ENCODE measurements around the gene PGGHG. TPM values are rescaled to one million over a fixed set of nuclear protein-coding genes. Genes with fewer than 3 reads are reported as not detected.
"Not testable (repeated sequence)": the region's sequence is repeated elsewhere in the genome, so short reads cannot be mapped to it uniquely, and the experiment has no call there.

The PGGHG gene
- polyA plus RNA-seq, 3 donors = 28.8 to 335 (median 51.2) TPM

DNA sequence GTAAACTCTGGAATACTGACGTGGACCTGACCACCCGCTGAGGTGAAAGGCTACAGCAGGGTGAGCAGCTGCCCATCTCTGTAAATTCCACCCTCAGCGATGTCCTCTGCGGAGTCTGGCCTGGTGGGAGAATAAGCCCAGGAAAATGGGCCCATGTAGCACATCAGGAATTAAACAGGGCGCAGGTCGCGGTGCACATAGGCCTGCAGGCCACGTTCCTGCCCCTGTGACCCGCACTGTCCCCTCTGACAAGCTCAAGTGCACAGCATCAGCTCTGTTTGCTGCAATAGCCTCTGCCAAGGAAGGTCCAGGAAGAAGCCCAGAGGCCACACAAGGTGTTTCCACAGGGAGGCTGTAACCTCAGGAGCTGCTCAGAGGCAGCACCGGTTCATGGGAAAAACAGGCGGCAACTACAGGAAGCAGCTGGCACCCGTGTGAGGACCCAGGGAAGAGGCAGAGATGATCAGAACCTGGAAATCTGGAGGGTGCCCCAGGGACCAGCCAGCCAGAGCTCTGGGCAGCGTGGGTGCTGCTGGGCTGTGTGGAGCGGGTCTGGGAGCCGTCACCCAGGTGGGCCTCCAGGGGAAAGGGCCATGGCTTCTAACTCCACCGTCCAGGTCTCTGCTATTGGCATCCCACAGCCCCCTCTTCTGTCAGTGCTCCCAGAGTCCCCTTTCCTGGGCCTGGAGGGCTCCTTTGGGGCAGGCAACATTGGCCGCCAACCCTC lies 17.9 kb downstream of the PGGHG start:
- H3K27ac ChIP-seq (ENCODE audit: low read depth, low read length) = peak overlapping the region; percentile 83
- WGBS, 3 donors = 84 to 88% (median 87%) methylated on average over 17 of the region's 17 CpGs

DNA sequence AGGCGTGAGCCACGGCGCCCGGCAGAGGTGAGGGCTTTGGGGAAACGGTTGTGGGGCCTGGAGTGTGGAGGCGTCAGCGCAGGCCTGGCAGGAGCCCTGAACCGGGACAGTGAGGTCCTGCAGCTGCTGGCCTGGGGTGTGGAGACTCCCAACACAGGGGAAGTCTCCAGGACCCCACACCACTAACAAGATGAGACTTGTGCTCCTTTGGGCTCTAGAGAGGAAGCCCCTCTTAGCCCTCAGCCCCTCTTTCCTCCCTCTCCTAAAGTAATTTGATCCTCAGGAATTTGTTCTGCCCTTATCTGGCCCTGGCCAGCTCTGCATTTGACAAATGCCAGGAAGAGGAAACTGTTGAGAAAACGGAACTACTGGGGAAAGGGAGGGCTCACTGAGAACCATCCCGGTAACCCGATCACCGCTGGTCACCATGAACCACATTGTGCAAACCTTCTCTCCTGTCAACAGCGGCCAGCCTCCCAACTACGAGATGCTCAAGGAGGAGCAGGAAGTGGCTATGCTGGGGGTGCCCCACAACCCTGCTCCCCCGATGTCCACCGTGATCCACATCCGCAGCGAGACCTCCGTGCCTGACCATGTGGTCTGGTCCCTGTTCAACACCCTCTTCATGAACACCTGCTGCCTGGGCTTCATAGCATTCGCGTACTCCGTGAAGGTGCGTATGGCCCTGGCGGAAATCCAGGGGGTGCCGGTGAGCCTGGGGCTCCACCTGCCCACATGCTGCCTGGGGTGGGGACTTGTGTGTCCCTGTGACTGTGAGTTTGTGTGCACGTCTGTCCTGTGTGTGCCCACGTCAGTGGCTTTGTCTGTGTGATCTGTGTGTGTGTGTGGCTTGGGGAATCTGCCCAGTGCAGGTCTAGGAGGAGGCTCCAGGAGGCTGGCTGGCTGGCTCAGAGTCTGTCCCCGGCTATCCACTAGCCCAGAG lies 19.1 kb downstream of the PGGHG start, which contains the start of gene IFITM2:
IFITM2 (plus strand) TSS at position 51 of the 943 bp plus-strand sequence; CDS start at position 428, 377 bp downstream.
- peak within 1 kb of the TSS; percentile 83 for H3K27ac ChIP-seq (ENCODE audit: low read depth, low read length)
- 2 to 26% (median 5%) methylated on average over 20 to 28 of the region's 28 CpGs for WGBS, 3 donors

DNA sequence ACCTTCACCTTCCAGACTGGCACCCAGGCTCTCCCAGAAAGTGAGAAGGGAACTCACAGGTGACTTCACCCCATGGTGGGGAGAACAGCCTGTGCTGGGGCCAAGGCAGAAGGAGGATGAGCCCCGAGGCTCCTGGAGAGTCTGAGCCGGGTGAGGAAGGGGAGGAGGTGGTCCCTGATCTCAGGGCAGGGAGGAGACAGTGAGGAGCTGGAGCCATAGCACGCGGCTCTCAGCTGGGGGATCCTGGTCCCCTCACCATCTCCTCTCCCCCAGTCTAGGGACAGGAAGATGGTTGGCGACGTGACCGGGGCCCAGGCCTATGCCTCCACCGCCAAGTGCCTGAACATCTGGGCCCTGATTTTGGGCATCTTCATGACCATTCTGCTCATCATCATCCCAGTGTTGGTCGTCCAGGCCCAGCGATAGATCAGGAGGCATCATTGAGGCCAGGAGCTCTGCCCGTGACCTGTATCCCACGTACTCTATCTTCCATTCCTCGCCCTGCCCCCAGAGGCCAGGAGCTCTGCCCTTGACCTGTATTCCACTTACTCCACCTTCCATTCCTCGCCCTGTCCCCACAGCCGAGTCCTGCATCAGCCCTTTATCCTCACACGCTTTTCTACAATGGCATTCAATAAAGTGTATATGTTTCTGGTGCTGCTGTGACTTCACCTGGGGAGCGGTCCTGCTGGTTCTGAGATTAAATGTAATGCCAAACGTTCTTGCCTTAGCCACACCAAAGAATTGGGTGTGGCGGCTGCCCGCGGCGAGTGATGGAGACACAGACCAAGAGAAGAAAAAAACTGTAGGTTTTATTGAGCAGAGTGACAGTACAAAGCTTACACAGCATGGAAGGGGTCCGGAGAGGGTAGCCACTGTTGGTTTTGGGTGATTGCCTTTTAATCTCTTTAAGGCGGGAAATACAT lies 20.1 kb downstream of the PGGHG start:
- 35 to 63% (median 35%) methylated on average over 20 to 24 of the region's 24 CpGs for WGBS, 3 donors
- peak overlapping the region; percentile 74 for H3K27ac ChIP-seq (ENCODE audit: low read depth, low read length)

DNA sequence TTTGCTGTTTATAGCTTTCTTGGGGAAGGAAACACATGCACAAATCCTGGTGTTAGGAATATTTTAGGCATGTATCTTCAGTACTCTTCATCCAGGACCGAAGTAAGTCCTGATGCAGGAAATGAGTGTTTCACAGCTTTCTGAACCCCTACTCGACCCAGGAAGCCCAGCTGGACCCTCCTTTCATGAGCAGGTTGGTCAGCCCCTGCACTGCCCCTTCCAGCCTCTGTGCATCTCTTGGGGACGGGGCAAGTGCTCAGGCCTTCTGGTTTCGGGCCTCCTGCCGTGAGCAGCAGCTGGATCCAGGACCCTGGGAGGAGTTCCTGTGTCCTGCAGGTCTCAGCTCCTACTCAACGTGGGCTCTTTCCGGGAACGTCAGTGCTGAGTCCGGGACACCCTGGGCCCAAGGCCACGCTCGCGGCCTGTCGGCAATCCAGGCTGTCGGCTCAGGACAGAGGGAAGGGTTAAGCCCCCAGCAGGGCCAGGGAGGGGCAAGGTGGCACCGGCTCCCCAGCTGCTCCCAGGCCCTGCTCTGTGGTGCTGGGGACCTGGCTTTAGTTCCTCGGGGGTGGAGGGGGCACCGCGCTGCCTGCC lies 21.1 kb downstream of the PGGHG start:
- peak overlapping the region; percentile 74 for H3K27ac ChIP-seq (ENCODE audit: low read depth, low read length)
- WGBS, 3 donors = 6 to 20% (median 12%) methylated on average over 5 of the region's 18 CpGs

DNA sequence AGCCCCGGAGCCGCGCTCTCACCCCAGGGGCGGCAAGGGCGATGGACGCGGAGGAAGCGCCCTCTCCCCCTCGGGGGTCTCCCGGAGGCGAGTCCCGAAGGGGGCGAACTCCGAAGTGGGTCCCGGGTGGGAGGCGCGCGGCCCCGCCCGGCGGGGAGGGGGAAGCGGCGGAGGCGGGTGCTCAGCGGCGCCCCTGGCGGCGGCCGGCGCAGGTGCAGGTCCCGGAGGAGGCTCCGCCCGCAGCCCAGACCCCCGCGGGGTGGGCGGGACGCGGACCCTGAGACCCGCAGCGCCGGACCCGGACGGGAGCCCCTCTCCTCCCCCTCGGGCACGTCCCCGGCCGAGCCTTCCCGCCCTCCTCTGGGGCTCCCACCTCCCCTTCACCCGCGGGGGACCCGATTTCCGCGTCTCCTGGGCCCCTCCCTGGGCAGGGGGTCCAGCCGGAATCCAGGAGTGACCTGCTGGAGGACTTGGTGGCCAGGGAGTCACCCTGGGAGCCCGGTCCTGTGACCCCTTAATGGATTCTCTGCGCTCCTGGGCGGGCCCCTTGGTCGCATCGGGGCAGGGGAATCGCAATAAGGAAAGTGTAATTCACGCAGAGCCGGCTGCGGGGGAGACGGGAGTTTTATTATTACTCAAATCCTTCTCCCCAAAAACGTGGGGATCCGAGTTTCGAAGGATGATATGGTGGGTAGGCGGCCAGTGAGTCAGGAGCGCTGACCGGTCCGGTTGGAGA lies 22.3 kb downstream of the PGGHG start:
- 0 to 9% (median 1%) methylated on average over 6 to 10 of the region's 71 CpGs for WGBS, 3 donors
- not testable (repeated sequence) for H3K27ac ChIP-seq (ENCODE audit: low read depth, low read length)

DNA sequence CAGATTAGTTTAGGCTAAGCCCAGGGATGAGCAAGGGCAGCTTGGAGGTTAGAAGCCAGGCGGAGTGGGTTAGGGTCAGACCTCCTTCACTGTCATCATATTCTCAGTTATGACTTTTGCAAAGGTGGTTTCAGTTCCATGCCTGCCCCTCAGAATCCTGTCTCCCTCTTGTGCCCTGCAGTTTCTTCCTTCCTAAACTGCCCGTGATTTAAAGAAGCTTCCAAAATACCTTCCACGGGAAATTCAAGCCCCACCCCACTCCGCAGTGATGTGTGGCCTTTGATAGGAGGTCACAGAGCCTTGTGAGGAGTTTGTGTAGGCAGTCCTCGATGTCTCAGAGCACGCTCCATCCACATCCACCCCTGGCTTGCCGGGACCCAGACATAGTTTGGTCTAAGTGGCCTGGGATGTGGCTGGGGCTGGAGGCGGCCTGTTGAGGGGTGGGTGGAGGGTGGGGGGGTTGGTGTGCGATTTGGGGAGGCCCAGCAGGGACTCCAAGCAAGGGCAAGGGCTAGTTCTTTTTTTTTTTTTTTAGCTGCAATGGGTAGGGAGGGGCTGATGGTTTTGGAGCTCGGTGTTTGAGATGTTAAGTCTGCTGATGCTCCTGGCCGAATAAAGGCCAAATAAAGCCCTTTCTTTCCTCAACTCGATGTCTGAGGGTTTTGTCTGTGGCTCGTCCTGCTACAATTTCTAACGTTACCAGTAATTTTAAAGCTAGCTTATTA lies 23.3 kb downstream of the PGGHG start:
- 53 to 58% (median 56%) methylated on average over 14 of the region's 14 CpGs for WGBS, 3 donors
- no peak overlapping the region for H3K27ac ChIP-seq (ENCODE audit: low read depth, low read length)

DNA sequence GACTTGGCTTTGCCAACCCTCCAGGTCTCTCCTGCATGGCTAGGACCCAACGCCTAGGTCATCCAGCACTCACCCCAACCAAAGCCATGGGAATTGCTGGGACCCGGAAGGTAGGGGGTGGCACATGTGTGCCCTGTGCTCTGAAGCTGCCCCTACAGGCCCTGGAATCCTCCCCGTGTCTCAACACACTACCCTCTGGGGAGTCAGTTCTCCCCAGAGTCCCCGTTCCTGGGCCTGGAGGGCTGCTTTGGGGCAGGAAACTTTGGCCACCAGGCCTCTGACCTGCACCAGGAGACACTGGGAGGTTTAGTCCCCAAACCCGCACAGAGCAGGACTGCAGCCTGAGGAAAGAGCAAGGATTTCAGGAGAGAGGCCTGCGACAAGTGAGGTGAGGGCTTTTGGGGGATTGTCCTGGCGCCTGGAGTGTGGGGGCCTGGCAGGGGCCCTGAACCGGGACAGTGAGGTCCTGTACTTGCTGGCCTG lies 24.4 kb downstream of the PGGHG start:
- H3K27ac ChIP-seq (ENCODE audit: low read depth, low read length) = peak overlapping the region; percentile 87

DNA sequence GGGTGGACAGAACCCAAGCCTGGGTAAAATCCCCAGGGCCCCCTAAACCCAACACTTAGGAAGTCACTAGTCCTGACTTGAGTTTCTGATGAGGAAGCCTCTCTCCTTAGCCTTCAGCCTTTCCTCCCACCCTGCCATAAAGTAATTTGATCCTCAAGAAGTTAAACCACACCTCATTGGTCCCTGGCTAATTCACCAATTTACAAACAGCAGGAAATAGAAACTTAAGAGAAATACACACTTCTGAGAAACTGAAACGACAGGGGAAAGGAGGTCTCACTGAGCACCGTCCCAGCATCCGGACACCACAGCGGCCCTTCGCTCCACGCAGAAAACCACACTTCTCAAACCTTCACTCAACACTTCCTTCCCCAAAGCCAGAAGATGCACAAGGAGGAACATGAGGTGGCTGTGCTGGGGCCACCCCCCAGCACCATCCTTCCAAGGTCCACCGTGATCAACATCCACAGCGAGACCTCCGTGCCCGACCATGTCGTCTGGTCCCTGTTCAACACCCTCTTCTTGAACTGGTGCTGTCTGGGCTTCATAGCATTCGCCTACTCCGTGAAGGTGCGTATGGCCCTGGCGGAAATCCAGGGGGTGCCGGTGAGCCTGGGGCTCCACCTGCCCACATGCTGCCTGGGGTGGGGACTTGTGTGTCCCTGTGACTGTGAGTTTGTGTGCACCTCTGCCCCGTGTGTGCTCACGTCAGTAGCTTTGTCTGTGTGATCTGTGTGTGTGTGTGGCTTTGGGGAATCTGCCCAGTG lies 25.0 kb downstream of the PGGHG start, which contains the start of gene IFITM1:
IFITM1 (plus strand) TSS at position 254 of the 767 bp plus-strand sequence; CDS start at position 385, 131 bp downstream.
- H3K27ac ChIP-seq (ENCODE audit: low read depth, low read length) = peak within 1 kb of the TSS; percentile 87
- WGBS, 3 donors = 4 to 48% (median 4%) methylated on average over 18 of the region's 18 CpGs

More for the DNA sequence above, 24.4 kb downstream of the PGGHG start:
- 43 to 75% (median 56%) methylated on average over 8 of the region's 8 CpGs for WGBS, 3 donors

DNA sequence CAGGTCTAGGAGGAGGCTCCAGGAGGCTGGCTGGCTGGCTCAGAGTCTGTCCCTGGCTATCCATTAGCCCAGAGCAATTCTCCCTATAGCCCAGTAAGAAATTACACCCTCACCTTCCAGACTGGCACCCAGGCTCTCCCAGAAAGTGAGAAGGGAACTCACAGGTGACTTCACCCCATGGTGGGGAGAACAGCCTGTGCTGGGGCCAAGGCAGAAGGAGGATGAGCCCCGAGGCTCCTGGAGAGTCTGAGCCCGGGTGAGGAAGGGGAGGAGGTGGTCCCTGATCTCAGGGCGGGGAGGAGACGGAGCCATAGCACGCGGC lies 25.6 kb downstream of the PGGHG start:
- peak overlapping the region; percentile 87 for H3K27ac ChIP-seq (ENCODE audit: low read depth, low read length)
- 37 to 59% (median 43%) methylated on average over 6 of the region's 6 CpGs for WGBS, 3 donors

DNA sequence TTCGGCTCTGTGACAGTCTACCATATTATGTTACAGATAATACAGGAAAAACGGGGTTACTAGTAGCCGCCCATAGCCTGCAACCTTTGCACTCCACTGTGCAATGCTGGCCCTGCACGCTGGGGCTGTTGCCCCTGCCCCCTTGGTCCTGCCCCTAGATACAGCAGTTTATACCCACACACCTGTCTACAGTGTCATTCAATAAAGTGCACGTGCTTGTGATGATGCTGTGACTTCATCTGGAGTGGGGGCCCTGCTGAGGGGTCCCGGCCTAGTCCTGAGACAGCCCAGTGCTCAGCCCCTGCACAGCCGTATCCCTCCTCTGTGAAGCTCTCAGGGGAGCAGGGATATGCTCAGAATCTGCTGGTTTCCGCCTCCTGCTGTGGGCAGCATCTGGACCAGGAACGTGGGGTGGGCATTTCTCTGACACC lies 26.1 kb downstream of the PGGHG start:
- 50 to 70% (median 55%) methylated on average over 9 of the region's 9 CpGs for WGBS, 3 donors
- no peak overlapping the region for H3K27ac ChIP-seq (ENCODE audit: low read depth, low read length)

DNA sequence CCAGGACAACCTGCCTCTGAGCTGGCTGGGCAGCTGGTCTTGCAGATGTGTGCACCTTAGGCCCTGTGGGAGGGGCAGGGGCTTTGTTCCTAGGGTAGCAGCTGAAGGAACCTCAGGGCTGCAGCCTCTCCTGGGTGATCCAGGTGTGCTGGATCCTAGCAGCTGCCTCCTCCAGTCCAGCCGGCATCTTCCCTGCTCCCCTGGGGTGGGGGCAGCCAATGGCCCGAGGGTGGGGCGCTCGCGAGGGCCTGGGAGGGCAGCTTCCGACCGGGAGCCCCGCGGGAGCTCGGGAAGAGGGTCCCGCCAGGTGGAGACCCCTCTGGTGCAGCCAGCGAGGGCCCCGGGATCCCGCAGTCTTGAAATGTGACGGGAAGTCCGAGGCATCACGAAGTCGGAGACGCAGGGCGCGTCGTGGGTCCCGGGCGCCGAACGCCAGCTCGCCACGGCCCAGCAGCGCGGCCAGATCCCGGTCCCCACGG lies 26.6 kb downstream of the PGGHG start:
- H3K27ac ChIP-seq (ENCODE audit: low read depth, low read length) = no peak overlapping the region
- 40 to 58% (median 55%) methylated on average over 24 to 32 of the region's 32 CpGs for WGBS, 3 donors

DNA sequence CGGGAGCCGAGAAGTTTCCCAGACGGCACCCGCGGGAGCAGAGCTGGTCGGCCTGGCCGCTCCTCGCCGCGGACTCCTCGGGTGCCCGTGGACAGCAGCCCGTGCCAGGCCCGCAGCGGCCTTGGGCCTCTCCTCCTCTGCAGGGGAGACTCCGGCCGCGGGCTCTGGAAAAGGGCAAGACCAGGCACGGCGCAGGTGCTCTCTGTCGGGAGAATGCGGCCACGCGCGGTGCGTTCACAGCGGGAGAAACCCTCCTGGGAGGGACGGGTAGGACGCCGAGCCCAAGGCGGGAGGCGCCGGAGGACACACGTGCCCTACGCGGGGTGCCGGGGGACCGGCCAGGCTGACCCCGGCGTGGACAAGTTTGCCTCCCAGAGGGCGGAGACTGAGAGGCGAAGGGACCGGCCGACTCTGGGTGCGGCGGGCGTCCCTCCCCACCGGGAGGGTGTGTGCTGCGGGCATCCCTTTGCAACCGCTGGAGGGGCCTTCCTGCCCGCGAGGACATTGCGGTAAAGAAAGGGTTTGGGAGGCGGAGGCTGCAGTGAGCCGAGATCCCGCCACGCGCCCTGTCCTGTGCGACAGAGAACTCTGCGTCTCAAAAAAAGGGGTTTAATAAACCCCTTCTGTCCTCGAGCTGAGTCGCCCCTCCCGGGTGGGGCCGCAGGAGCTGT lies 27.2 kb downstream of the PGGHG start:
- no peak overlapping the region for H3K27ac ChIP-seq (ENCODE audit: low read depth, low read length)
- WGBS, 3 donors = 15 to 51% (median 34%) methylated on average over 60 to 64 of the region's 64 CpGs

DNA sequence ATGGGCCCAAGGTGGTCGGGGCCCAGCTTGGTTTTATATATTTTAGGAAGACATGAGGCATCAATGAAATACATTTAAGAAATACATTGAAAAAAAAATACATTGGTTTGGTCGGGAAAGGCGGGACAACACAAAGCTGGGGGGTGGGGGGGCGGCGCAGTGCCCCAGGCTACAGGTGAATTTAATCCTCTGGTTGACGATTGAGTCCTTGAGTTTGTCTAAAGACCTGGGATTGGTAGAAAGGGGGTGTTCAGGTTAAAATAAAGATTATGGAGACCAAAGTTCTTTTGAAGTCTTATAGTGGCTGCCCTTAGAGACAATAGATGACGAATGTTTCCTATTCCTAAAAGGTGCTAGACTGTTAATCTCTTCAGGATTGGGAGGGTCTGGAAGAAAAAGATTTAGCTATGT lies 28.0 kb downstream of the PGGHG start:
- no peak overlapping the region for H3K27ac ChIP-seq (ENCODE audit: low read depth, low read length)
- WGBS, 3 donors = 59 to 83% (median 70%) methylated on average over 7 of the region's 7 CpGs

DNA sequence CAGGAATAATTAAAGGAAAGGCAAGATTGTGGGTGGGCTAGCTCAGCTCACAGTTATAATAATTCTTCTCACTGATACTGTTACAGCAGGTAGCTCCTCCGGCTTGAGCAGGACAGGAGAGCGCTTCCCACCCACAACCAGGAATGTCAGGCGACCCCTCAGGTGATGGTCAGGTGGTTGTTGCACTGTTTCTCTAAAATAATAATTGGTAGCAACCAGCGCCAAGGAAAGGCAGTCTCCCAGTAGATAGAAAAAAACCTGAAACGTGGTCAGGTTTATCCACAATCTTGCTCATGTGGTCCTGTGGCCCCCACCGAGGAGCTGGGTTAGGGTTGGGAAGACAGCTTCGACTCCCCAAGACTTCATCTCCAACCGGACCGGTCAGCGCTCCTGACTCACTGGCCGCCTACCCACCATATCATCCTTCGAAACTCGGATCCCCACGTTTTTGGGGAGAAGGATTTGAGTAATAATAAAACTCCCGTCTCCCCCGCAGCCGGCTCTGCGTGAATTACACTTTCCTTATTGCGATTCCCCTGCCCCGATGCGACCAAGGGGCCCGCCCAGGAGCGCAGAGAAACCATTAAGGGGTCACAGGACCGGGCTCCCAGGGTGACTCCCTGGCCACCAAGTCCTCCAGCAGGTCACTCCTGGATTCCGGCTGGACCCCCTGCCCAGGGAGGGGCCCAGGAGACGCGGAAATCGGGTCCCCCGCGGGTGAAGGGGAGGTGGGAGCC lies 28.9 kb downstream of the PGGHG start:
- not testable (repeated sequence) for H3K27ac ChIP-seq (ENCODE audit: low read depth, low read length)

More for the DNA sequence above, 28.9 kb downstream of the PGGHG start:
- 22 to 36% (median 30%) methylated on average over 12 to 16 of the region's 30 CpGs for WGBS, 3 donors

Measured in adipose tissue (tissue), 3 donors.